Parathyroid adenoma (tissue), 2 donors: ENCODE measurements around the gene SORCS2.

Experiments used
- H2AFZ ChIP-seq: fragments of 300-600 bp; sonication (generic); one replicate; pipeline ENCODE4 v1.7.0; 2017; ENCODE audit warnings: antibody characterized with exemption, mild to moderate bottlenecking
- H3K27ac ChIP-seq: fragments of 300-600 bp; sonication (generic); one replicate; pipeline ENCODE4 v1.7.0; 2017
- H3K27me3 ChIP-seq: fragments of 300-600 bp; sonication (generic); one replicate; pipeline ENCODE4 v1.7.0; 2017; ENCODE audit warnings: low read length; ENCODE audit not compliant: control insufficient read depth, insufficient read depth
- H3K36me3 ChIP-seq: fragments of 300-600 bp; sonication (generic); one replicate; pipeline ENCODE4 v1.7.0; 2017; ENCODE audit warnings: low read length; ENCODE audit not compliant: control insufficient read depth, insufficient read depth
- H3K4me1 ChIP-seq: fragments of 300-600 bp; sonication (generic); one replicate; pipeline ENCODE4 v1.7.0; 2017; ENCODE audit warnings: control low read depth
- H3K4me2 ChIP-seq: fragments of 300-600 bp; sonication (generic); one replicate; pipeline ENCODE4 v1.7.0; 2017; ENCODE audit warnings: low read length
- H3K4me3 ChIP-seq: fragments of 300-600 bp; sonication (generic); one replicate; pipeline ENCODE4 v1.7.0; 2017; ENCODE audit warnings: low read depth, low read length
- H3K79me2 ChIP-seq: fragments of 300-600 bp; sonication (generic); one replicate; pipeline ENCODE4 v1.7.0; 2017; ENCODE audit warnings: control low read depth
- H3K9ac ChIP-seq: fragments of 300-600 bp; sonication (generic); one replicate; pipeline ENCODE4 v1.7.0; 2017; ENCODE audit warnings: mild to moderate bottlenecking
- H3K9me3 ChIP-seq: fragments of 300-600 bp; sonication (generic); one replicate; pipeline ENCODE4 v1.7.0; 2017; ENCODE audit warnings: low read length; ENCODE audit not compliant: control insufficient read depth
- CTCF ChIP-seq: fragments of 300-600 bp; sonication (generic); IDR thresholded peaks from one replicate; pipeline ENCODE4 v1.7.0; 2017; ENCODE audit warnings: antibody characterized with exemption, mild to moderate bottlenecking
- donor health status: primary hyperparathyroidism.

The SORCS2 gene

GRCh38 chr4:7677799-7678301, 485.5 kb downstream of the SORCS2 start:
- no peaks in the 10 kb centered on the region for H3K36me3 ChIP-seq
- H3K9me3 ChIP-seq: no peaks in the 10 kb centered on the region
- no peak overlapping the region for H2AFZ ChIP-seq
- no peak overlapping the region for H3K9ac ChIP-seq
- no peak for TF ChIP-seq CTCF
- H3K79me2 ChIP-seq: no peaks in the 10 kb centered on the region
- H3K4me1 ChIP-seq: no peaks in the 10 kb centered on the region
- H3K4me3 ChIP-seq: no peak overlapping the region
- no peaks in the 10 kb centered on the region for H3K27me3 ChIP-seq
- H3K27ac ChIP-seq: no peak overlapping the region
- no peak overlapping the region for H3K4me2 ChIP-seq

- no peaks in the 10 kb centered on the region for H3K36me3 ChIP-seq
- H3K9me3 ChIP-seq: no peaks in the 10 kb centered on the region
- no peak overlapping the region for H2AFZ ChIP-seq
- no peak overlapping the region for H3K27ac ChIP-seq
- no peak overlapping the region for H3K4me3 ChIP-seq
- H3K79me2 ChIP-seq: no peaks in the 10 kb centered on the region
- no peak for TF ChIP-seq CTCF
- no peak overlapping the region for H3K4me2 ChIP-seq
- H3K4me1 ChIP-seq: no peaks in the 10 kb centered on the region
- H3K9ac ChIP-seq: no peak overlapping the region
- no peaks in the 10 kb centered on the region for H3K27me3 ChIP-seq
Measured at GRCh38 chr4:7678318-7678852, 486.0 kb downstream of the SORCS2 start.

GRCh38 chr4:7679406-7680040, 487.2 kb downstream of the SORCS2 start:
- Histone ChIP-seq H3K36me3 (no peaks in the 10 kb centered on the region), H3K4me3 (no peak overlapping the region), H2AFZ (no peak overlapping the region), H3K4me2 (no peak overlapping the region), H3K27ac (no peak overlapping the region), H3K4me1 (no peaks in the 10 kb centered on the region), H3K9ac (no peak overlapping the region), H3K9me3 (no peaks in the 10 kb centered on the region), H3K27me3 (no peaks in the 10 kb centered on the region), H3K79me2 (no peaks in the 10 kb centered on the region)
- no peak for TF ChIP-seq CTCF

- no peak overlapping the region for H3K4me2 ChIP-seq
- TF ChIP-seq CTCF: no peak
- no peak overlapping the region for H3K9ac ChIP-seq
- H3K9me3 ChIP-seq: no peaks in the 10 kb centered on the region
- H3K27ac ChIP-seq: no peak overlapping the region
- no peaks in the 10 kb centered on the region for H3K79me2 ChIP-seq
- H3K4me3 ChIP-seq: no peak overlapping the region
- H3K4me1 ChIP-seq: no peaks in the 10 kb centered on the region
- no peaks in the 10 kb centered on the region for H3K36me3 ChIP-seq
- H2AFZ ChIP-seq: no peak overlapping the region
- H3K27me3 ChIP-seq: no peaks in the 10 kb centered on the region
Measured at GRCh38 chr4:7680106-7680505, 487.8 kb downstream of the SORCS2 start.

- Histone ChIP-seq H3K27ac (no peak overlapping the region), H2AFZ (no peak overlapping the region), H3K27me3 (no peaks in the 10 kb centered on the region), H3K4me2 (no peak overlapping the region), H3K4me1 (no peaks in the 10 kb centered on the region), H3K36me3 (no peaks in the 10 kb centered on the region), H3K4me3 (no peak overlapping the region), H3K79me2 (no peaks in the 10 kb centered on the region), H3K9ac (no peak overlapping the region), H3K9me3 (no peaks in the 10 kb centered on the region)
- TF ChIP-seq CTCF: no peak
Measured at GRCh38 chr4:7680731-7681130, 488.4 kb downstream of the SORCS2 start.
